ENCODE data around the gene CDK14.

CDK14 gene

GRCh38 chr7:90743626-90744025 lies 147.5 kb downstream of the CDK14 start:
- Histone ChIP-seq H3K27me3 (no peaks in the 10 kb centered on the region), H3K4me1 (ENCODE audit: control insufficient read depth in 1 of 2, insufficient read depth in 1 of 2, low read depth in 1 of 2, low read length in 1 of 2) (no peaks in the 10 kb centered on the region), H3K4me3 (ENCODE audit: low read depth in 1 of 2, low read length in 1 of 2) (no peak overlapping the region), H3K27ac (no peak overlapping the region), H3K9me3 (no peaks in the 10 kb centered on the region), H3K36me3 (no peaks in the 10 kb centered on the region)
- TF ChIP-seq CTCF (IDR thresholded peaks at IDR 0.05) = no peak

GRCh38 chr7:90747516-90747915 lies 151.4 kb downstream of the CDK14 start:
- Histone ChIP-seq H3K36me3 (peaks cover 10% of the 10 kb centered on the region), H3K4me3 (ENCODE audit: low read depth in 1 of 2, low read length in 1 of 2) (no peak overlapping the region), H3K4me1 (ENCODE audit: control insufficient read depth in 1 of 2, insufficient read depth in 1 of 2, low read depth in 1 of 2, low read length in 1 of 2) (no peaks in the 10 kb centered on the region), H3K27me3 (no peaks in the 10 kb centered on the region), H3K9me3 (no peaks in the 10 kb centered on the region), H3K27ac (no peak overlapping the region)
- TF ChIP-seq CTCF (IDR thresholded peaks at IDR 0.05) = no peak

- TF ChIP-seq CTCF (IDR thresholded peaks at IDR 0.05) = no peak
These were observed 153.1 kb downstream of the CDK14 start for GRCh38 chr7:90749262-90749661.

GRCh38 chr7:90749774-90750173 lies 153.7 kb downstream of the CDK14 start:
- H3K4me3 ChIP-seq (ENCODE audit: low read depth in 1 of 2, low read length in 1 of 2) = no peak overlapping the region
- no peak overlapping the region for H3K27ac ChIP-seq
- no peaks in the 10 kb centered on the region for H3K27me3 ChIP-seq
- H3K36me3 ChIP-seq = peaks cover 10% of the 10 kb centered on the region
- H3K9me3 ChIP-seq = no peaks in the 10 kb centered on the region
- no peak for TF ChIP-seq CTCF (IDR thresholded peaks at IDR 0.05)
- H3K4me1 ChIP-seq (ENCODE audit: control insufficient read depth in 1 of 2, insufficient read depth in 1 of 2, low read depth in 1 of 2, low read length in 1 of 2) = no peaks in the 10 kb centered on the region

More at GRCh38 chr7:90749262-90749661, 153.1 kb downstream of the CDK14 start:
- Histone ChIP-seq H3K9me3 (no peaks in the 10 kb centered on the region), H3K36me3 (peaks cover 10% of the 10 kb centered on the region), H3K4me3 (ENCODE audit: low read depth in 1 of 2, low read length in 1 of 2) (no peak overlapping the region), H3K4me1 (ENCODE audit: control insufficient read depth in 1 of 2, insufficient read depth in 1 of 2, low read depth in 1 of 2, low read length in 1 of 2) (no peaks in the 10 kb centered on the region), H3K27me3 (no peaks in the 10 kb centered on the region), H3K27ac (no peak overlapping the region)

GRCh38 chr7:90751595-90751994 lies 155.5 kb downstream of the CDK14 start:
- TF ChIP-seq CTCF (IDR thresholded peaks at IDR 0.05) = no peak
- Histone ChIP-seq H3K27ac (no peak overlapping the region), H3K9me3 (no peaks in the 10 kb centered on the region), H3K27me3 (no peaks in the 10 kb centered on the region), H3K4me3 (ENCODE audit: low read depth in 1 of 2, low read length in 1 of 2) (no peak overlapping the region), H3K4me1 (ENCODE audit: control insufficient read depth in 1 of 2, insufficient read depth in 1 of 2, low read depth in 1 of 2, low read length in 1 of 2) (no peaks in the 10 kb centered on the region), H3K36me3 (peaks cover 10% of the 10 kb centered on the region)

- Histone ChIP-seq H3K36me3 (peaks cover 10% of the 10 kb centered on the region), H3K27ac (no peak overlapping the region), H3K27me3 (no peaks in the 10 kb centered on the region), H3K9me3 (no peaks in the 10 kb centered on the region), H3K4me1 (ENCODE audit: control insufficient read depth in 1 of 2, insufficient read depth in 1 of 2, low read depth in 1 of 2, low read length in 1 of 2) (no peaks in the 10 kb centered on the region), H3K4me3 (ENCODE audit: low read depth in 1 of 2, low read length in 1 of 2) (no peak overlapping the region)
- no peak for TF ChIP-seq CTCF (IDR thresholded peaks at IDR 0.05)
These were observed 155.9 kb downstream of the CDK14 start for GRCh38 chr7:90752051-90752450.

Data from neutrophil (primary cell).